Hematopoietic multipotent progenitor cell treated with erythropoietin and hydrocortisone succinate and interleukin-3 and kit ligand, for 17 days (in vitro differentiated cells): ENCODE data around the gene ADAMTS1.

ENCODE experiments used
- DNase-seq: peaks from one replicate; pipeline ENCODE4 v3.0.0-alpha.2; 2015; ENCODE audit warnings: low spot score

The ADAMTS1 gene

GRCh38 chr21:26812173-26812572, 33.0 kb downstream of the ADAMTS1 start:
- DNase-seq, result no peak

DNA sequence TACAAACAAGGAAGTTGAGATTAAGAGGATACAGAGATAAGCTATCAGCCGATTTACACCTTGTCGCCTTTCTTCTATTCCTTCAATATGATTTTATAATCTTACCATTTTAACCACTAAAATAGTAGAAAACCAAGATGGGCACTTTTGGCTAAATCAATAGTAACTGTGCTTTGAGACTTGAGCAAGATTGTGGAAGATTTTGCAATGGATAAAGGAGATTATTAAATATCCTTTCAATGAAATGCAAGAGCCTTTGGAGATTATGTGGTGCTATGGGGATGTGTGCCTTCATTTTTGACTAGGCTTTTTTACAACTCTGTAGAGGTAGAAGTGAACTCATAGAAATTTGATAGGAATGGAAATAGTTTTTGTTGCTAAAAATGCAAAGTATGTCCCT, 33.7 kb downstream of the ADAMTS1 start:
- no peak for DNase-seq

DNA sequence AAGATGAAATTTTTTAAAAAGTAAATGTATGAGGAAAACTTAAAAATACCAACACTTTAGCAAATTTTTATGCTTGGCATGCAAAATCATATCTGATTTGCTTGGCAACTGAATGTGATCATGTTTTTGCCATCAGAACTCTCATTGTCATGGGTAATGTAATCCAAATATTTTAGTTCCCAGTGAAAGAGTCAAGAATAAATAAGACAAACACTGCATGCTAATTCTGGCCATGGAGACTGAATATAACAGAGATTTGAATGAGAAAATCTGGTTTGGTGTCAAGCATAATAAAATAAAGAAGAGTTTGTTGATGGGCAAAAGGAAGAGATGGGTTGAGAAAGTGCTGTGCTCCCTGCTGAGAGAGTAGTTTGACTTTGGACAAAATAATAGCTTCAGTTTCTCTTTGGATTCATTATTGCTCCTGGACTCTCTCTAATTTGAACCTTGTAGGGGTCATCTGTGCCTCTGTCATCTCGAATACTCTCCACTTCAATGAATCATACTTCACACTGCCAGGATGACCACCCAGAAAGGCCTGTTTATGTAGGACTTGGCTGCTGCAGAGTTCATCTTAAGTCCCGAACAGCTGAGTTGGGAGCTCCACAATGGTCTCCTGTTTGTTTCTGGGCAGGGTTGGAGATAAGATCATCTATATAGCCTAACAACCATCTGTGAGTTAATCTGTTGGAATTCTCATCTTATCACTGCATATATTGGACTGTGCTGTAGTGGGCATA, 34.4 kb downstream of the ADAMTS1 start:
- no peak for DNase-seq

DNA sequence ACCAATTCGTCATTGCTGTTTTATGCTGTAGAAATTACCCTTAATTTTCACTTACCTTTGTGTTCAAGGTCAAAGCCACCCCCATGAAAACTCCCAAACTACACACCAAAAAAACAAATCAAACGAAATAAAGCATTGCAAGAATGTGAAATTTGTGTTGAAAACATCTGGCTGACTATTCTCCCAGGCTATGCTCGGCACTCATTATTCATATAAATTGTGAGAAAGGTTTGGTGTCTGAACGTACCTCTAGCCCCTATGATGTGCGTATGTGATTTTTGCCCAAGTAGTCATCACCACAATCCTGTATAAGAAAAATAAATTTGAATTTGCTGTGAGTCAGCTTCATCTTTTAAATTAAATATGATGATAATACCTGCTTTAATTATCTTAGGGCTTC, 34.9 kb downstream of the ADAMTS1 start:
- DNase-seq, result no peak

DNA sequence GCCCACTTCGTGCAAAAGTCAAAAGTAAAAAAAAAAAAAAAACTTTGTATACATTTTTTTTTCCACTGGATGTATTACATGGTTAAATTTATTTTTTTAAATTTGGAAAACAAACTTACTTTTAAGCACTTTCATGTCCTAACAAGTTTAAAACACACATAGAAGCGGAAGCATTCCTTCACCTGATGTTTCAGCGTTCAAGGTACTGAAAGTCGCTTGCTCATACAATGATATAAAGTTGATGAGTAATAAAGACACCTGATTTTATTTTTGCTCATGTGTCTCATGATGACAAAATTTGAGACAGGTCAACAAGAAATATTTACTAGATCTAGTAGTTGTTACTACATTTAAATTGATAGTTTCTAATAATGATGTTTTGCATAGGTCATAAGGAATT, 35.5 kb downstream of the ADAMTS1 start:
- no peak for DNase-seq

- DNase-seq, result no peak
Observed at GRCh38 chr21:26806801-26807295, 38.4 kb downstream of the ADAMTS1 start.

DNA sequence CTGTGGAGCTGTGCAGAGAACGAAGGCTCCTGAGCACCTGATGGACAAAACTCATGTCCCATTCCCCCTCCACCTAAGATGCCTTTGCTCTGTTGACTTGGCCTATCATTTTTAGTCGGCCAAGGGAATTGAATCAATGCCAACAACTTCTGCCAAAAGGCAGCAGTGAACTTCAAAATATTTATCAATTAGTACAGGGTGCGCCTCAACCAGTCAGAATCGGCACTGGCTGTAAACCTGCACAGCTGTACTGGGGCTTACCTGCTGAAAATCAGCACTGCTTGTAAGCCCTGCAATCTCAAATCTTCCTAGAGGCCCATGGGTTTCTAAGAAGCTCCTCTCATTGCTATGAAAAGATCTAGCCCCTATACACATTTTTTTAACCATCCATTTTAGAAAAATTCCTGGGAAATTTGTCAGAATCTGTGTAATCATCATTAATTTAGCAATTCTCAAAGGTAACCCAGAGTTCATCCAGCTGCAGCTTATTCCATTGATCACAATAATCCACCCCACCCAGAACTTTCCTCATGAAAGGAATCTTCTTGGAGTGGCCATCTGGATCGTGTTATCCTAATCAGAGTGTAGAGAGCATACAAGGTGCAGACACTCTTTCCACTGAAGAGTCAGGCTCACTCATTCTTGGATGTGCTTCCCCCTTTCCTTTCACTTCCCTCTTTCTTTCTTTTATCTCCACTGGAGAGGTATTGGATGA, 40.2 kb downstream of the ADAMTS1 start:
- no peak for DNase-seq

DNA sequence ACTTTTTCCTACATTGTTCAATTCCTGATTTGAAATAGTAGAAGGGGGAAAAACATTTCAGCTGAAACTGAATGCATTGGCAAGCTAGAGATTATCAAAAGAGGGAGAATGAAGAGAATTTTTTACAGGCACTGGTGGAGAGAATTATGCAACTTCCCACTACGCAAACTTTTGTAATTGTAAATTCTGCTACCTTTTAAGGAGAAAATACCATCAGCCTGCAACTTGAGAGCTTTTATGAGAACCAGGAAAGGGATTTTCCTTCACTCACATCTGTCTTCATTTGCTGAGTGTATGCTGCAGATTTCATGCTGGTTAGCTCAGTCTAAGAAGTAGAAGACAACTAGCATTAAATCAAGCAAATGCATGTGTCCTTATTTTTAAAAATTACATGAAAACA, 43.7 kb downstream of the ADAMTS1 start:
- no peak for DNase-seq

GRCh38 chr21:26800970-26801431, 44.2 kb downstream of the ADAMTS1 start:
- no peak for DNase-seq

- no peak for DNase-seq
Observed at GRCh38 chr21:26800455-26800854, 44.8 kb downstream of the ADAMTS1 start.

GRCh38 chr21:26800001-26800400, 45.2 kb downstream of the ADAMTS1 start:
- DNase-seq, result no peak

DNA sequence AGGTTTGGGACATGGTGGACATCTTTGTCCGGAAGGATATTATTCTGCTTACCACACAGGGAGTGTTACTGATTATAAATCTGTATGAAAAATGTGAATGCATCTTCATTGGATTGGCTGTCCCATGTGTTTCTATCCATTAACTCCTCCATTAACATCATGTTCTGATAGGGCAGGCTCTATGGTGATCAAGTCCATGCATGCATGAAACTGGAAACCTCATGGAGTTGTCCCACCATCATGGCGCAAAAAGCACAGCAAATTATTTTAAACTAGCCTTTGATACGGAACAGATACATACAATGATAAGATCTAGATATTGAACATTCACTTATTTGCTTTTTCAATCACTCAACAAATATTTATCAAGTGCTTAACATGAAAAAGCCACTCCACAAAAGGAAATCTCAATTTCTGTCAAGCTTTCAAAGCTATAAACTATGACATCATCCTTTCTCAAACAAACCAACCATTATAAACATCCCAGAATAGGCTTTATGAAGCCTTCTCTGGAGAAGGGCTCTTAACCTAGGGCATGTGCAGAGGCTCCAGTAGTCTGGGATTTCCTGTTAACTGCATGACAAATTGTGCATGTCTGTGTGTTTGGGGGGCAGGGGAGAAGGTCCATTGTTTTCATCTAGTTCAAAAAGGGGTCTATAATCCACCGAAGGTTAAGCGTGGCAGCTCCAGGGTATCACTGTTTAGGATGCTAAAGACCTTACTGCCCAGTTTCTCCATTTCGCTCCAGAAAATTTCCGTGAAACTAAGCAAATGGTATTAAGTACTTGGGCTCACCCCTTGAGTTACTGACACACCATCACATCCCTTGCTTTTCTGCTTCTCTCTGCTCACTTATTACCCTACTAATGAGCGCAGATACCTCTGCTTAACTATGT, 46.1 kb downstream of the ADAMTS1 start:
- DNase-seq, result no peak

- DNase-seq, result no peak
Observed at GRCh38 chr21:26797878-26798456, 47.2 kb downstream of the ADAMTS1 start.

GRCh38 chr21:26795866-26796329, 49.3 kb downstream of the ADAMTS1 start:
- no peak for DNase-seq

DNA sequence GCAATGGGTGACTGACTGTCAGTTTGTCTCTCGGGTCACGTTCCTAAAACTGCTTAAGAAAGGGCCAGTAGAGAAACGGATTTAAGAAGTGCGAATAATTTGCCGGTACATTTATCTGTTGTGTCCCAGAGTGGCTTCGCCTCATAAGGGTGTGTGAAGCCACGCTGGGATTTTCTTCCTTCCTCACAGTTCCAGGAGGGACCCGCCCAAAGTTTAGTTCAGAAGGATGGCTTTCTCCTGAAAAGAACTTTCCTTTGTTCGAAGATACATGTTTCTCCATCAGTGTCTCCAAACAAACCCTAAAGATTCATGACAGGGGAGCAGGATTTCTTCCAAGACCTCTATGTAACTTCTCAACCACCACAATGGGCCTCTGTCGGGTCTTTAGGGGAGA, 49.8 kb downstream of the ADAMTS1 start:
- DNase-seq, result no peak

- no peak for DNase-seq
Observed at GRCh38 chr21:26794597-26795411, 50.4 kb downstream of the ADAMTS1 start.

- no peak for DNase-seq
Observed at GRCh38 chr21:26790296-26790695, 54.9 kb downstream of the ADAMTS1 start.

- no peak for DNase-seq
Observed at GRCh38 chr21:26788790-26789189, 56.4 kb downstream of the ADAMTS1 start.
